GM11168 (cell line): ENCODE data around the gene BRD3.
"Not testable (repeated sequence)": the region's sequence is repeated elsewhere in the genome, so short reads cannot be mapped to it uniquely, and the experiment has no call there.

ENCODE experiments used
- in situ Hi-C: fragments of 300-500 bp; cut with MboI; formaldehyde crosslinking; loops from one replicate; pipeline ENCODE4 v1.12.0; 2022; ENCODE audit warnings: low sequenced_read_pairs; ENCODE audit not compliant: unreplicated experiment

BRD3 gene

DNA sequence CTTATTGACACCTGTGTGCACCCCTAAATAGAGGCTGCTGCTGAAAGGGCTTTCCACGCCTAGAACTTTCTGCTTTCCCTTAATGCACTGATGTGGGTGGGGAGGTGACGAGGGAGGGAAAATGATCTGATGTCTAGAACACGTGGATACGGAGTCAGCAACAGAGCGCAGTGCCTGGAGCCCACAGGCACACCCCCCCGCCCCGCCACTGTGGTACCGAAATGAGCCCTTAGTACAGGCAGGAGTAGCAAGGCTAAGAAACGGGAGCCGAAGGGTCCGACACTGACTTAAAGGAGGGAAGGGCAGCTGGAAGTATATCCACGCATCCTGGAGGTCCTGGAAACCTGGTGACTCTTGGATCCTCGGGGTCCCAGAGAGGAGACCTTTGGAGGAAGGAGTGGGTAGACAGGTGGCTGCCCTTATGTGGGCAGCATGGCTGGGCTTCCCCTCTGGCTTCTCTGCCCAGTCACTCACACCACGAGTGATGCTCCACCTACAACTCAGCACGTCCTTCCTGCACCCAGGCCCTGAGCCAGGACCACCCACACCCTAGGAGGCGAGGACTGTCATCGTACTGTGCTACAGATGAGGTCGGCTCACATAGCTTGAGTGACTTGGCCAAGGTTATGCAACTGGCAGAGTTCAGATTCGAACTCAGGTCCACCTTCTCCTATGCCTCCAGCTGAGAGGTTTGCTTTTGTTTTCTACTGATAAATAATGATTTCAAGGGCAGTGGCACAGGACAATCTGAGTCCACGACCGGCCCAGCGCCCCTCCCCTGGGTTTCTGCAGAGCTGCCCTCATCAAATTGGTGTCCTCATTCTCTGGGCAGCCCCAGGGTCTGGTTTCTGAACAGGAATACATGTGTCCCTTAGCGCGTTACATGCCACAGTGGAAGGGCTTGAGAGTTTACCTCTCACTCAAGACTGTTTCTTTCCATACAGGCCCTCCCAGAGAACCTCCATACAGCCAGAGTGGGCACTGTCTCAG lies 71.0 kb downstream of the BRD3 start:
- in situ Hi-C loops: no loop called here

- in situ Hi-C loops: no loop called here
These were observed 72.6 kb downstream of the BRD3 start for GRCh38 chr9:133995012-133995896.

DNA sequence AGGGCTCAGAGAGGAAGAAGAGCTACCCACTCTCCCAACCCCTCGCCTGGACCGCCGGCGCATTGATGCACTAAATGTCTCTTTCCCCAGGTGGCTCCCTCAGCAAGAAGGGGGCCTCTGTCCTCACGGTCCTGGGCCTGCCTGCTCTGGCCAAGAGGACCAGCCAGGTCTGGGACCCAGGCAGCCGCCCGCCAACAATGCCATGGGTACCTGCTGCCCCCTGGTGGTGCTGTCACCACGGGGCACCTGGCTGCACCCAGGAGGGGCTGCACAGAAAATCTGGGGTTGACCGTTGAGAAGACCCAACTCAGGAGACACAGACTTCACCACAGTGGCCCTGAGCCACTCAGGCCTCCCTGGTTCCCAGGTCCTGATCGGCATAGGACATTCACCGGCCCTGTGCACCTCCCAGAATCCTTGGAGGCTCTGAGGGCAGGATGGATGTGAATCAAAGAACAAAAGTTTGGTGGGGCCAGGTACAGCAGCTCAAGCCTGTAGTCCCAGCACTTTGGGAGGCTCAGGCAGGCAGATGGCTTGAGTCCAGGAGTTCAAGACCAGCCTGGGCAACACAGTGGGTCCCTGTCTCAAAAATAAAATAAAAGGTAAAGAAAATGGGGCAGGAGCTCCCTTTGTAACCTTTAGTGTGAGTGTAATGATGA lies 73.3 kb downstream of the BRD3 start:
- in situ Hi-C loops: loop anchor here (5.0 kb wide), 1 partner anchor 207 kb away; no protein-coding TSS in a partner anchor

GRCh38 chr9:133993635-133994253 lies 74.1 kb downstream of the BRD3 start:
- in situ Hi-C loops: loop anchor here (5.0 kb wide), 1 partner anchor 206 kb away; no protein-coding TSS in a partner anchor

GRCh38 chr9:133992780-133993634 lies 74.8 kb downstream of the BRD3 start:
- in situ Hi-C loops: loop anchor here (5.0 kb wide), 1 partner anchor 206 kb away; no protein-coding TSS in a partner anchor

DNA sequence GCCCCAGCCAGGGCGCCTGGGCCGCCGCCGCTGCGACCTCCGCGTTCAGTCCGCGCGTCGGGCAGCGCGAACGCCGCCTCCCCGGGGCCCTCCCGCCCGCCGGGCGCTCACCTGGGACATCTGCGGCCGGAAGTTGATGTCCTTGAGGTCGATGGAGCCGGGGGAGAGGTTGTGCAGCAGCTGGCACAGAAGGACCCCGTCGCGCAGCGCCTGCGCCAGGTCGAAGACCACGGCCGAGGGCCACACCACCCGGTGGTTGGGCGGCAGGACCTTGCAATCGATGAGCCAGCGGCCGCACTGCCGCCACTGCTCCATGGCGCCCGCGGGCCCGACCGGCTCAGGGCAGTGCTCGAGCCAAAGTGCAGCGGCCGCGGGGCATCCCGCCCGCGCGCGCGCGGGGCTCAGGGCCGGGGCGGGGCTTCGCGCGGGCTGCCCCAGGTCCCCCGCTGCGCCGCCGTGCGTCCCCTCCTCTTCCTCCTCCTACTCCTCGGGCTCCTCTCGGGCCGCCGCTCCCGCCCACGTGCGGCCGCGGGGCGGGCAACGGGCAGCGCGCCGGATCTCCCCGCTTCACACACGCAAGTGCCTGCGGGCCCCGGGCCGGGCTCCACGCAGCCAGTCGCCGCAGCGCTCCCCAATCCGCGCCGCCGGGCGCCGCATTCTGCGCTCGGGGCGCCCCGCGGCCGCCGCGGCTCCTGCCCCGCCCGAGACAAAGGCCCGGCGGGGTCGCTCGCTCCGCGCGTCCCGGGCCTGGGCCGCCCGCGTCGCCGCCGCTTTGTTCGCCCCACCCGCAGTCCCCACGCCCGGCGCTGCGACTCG lies 75.7 kb downstream of the BRD3 start, which contains the start of gene VAV2:
Gene VAV2 (minus strand): TSS at position 361 of the 816 bp plus-strand sequence. CDS start 46 bp downstream, at position 315.
- in situ Hi-C loops: loop anchor here (5.0 kb wide), 1 partner anchor 205 kb away; no protein-coding TSS in a partner anchor

GRCh38 chr9:133991214-133991921 lies 76.5 kb downstream of the BRD3 start:
- in situ Hi-C loops: loop anchor here (5.0 kb wide), 1 partner anchor 204 kb away; no protein-coding TSS in a partner anchor

DNA sequence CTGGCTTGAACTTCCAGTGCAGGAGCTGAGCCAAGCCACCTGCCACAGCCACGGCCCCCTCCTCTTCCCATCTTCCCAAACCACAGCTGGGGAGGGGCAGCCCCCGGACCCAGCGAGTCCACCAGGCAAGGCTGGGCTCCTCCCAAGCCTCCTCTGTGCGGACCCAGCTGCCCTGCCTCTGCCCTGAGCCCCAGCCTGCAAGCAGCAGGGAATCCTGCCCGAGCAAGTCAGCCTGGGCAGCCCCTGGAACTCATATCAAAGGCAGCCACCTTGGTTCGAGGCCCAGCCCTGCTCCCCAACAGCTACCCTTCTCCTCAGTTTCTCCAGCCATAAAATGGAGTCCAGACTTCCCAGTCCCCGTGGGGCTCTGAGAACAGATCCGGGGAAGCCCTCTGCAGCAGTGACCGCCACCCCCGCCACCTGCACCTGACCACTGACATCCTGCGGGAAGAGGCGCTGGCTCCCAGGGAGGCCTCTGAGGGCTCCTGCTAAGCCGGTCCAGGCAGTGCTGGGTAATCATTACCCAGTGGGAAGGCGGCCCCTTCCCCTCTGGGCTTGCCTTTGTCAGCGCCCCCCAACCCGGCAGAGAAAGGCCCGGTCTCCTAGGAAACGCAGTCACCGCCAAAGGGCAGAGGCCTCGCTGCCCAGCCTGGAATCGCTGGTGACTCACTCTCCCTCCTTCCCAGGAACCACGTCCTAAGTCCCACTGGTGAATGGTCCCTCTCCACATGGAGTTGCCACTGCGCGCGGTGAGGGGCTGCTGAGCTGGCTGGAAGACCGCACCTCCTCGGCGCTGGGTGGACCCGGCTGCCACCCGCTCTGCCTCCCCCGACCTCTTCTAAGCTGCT lies 77.2 kb downstream of the BRD3 start:
- in situ Hi-C loops: loop anchor here (5.0 kb wide), 1 partner anchor 203 kb away; no protein-coding TSS in a partner anchor

DNA sequence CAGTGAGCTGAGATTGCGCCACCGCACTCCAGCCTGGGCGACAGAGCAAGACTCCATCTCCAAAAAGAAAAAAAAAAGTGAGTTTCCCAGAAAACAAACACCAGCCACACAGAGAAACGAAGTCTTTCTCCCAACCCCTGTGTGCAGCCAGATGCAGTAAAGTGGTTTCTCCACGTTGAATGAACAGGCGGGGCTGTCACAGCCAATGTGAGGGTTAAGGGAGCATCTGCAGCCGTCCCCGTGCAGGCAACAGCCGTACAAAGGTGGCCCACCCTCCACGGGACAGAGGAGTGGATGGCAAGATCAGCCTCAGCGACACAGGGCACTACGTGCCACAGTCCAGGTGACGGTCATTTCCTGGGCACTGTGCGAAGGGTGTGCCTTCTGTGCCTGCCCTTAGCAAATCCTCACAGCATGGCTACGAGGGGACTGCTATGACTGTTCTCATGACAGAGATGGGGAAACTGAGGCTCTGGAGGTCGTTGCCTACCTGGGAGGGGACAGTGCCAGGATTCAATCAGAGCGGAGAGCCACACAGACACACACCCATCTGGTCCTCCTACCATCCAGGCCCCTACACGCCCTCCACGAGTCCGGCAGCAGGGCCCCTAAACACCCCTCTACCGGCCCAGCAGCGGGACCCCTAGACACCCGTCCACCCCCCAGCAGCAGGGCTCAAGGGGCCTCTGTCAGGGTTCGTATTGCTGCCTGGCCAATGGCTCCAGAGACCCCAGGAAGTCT lies 78.0 kb downstream of the BRD3 start:
- in situ Hi-C loops: loop anchor here (5.0 kb wide), 1 partner anchor 202 kb away; no protein-coding TSS in a partner anchor

- in situ Hi-C loops: not testable (repeated sequence)
These were observed 79.1 kb downstream of the BRD3 start for GRCh38 chr9:133988771-133989170.

- in situ Hi-C loops: no loop called here
These were observed 79.7 kb downstream of the BRD3 start for GRCh38 chr9:133987946-133988665.

- in situ Hi-C loops: no loop called here
These were observed 80.4 kb downstream of the BRD3 start for GRCh38 chr9:133987446-133987788.

GRCh38 chr9:133986774-133987445 lies 80.9 kb downstream of the BRD3 start:
- in situ Hi-C loops: no loop called here

GRCh38 chr9:133986061-133986460 lies 81.8 kb downstream of the BRD3 start:
- in situ Hi-C loops: no loop called here
